ENCODE data around the gene IPO5. TPM values are rescaled to one million over a fixed set of nuclear protein-coding genes. Genes with fewer than 3 reads are reported as not detected.

Gene IPO5
- total RNA-seq = 100 to 1,000 TPM in 2 of 3 donors, 10 to 100 TPM in 1; 97.6 to 157 (median 137) TPM

DNA sequence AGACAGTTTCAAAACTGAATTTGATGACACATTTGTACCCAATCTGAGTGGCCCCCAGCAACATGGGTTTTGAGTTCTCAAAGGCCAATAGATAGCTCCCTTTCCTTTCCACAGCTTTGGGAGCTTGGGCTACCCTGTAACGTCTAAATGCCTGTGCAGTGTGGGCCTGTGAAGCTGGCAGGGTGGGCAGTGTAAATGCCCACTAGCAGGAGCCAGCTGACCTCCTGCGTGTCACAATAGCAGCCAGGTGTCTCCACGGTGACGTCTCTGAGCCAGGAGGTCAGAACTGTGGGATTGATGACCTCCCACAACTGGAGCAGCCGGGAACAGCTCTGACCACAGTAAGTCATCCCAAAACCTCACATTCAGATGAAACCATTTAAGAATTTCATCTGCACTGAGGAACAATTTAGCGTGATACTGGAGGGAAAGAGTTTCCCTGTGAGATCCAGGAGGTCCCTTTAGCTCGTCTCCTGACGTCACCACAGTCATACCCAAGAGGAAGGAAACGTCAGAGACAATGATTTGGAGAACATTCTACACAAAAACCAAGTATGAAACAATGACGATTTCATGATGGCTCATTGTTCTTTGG is at the start of gene IPO5:
Gene IPO5 (plus strand): TSS at position 300 of the 595 bp plus-strand sequence. CDS start 23,022 bp downstream, outside the sequence.
- no peak for DNase-seq (ENCODE audit: low spot score in 2 of 2)
- Histone ChIP-seq H3K4me3 (no peak within 1 kb of the TSS), H3K4me1 (no peaks in the 10 kb centered on the region), H3K27me3 (no peaks in the 10 kb centered on the region), H3K9me3 (no peaks in the 10 kb centered on the region), H3K27ac (no peak within 1 kb of the TSS), H3K36me3 (no peaks in the 10 kb centered on the region)
- TF ChIP-seq CTCF (IDR thresholded peaks at IDR 0.05) (no peak), POLR2AphosphoS5 (IDR thresholded peaks at IDR 0.05) (no peak), POLR2A (IDR thresholded peaks at IDR 0.05) (no peak)
- intact Hi-C loops (cut with DNase I; ENCODE audit: low total_unique reads) = no loop called here

DNA sequence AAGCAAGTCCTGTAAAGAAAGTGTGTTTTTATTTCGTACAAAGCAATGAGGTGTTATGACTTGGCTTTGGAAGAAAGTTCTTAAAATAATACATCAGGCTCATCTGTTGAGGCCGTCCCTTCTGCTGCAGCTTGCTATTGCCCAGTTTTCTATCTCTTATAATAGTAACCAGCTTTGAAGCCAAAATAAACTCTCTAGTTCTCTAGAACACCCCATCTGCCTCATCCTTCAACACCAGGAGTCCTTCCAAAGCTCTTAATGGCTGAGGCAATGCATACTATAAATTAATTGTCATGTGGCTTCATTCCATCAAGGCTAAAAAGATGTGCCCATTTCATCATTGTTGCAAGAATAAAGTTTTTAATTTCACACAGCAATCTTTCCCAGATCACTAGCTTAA is 49.4 kb upstream of the IPO5 start:
- Histone ChIP-seq H3K4me1 (no peaks in the 10 kb centered on the region), H3K9me3 (no peaks in the 10 kb centered on the region), H3K4me3 (no peak overlapping the region), H3K36me3 (no peaks in the 10 kb centered on the region), H3K27ac (no peak overlapping the region), H3K27me3 (no peaks in the 10 kb centered on the region)
- intact Hi-C loops (cut with DNase I; ENCODE audit: low total_unique reads) = no loop called here
- DNase-seq (ENCODE audit: low spot score in 2 of 2) = no peak
- TF ChIP-seq POLR2A (IDR thresholded peaks at IDR 0.05) = no peak
- no peak for TF ChIP-seq CTCF (IDR thresholded peaks at IDR 0.05)
- TF ChIP-seq POLR2AphosphoS5 (IDR thresholded peaks at IDR 0.05) = no peak

DNA sequence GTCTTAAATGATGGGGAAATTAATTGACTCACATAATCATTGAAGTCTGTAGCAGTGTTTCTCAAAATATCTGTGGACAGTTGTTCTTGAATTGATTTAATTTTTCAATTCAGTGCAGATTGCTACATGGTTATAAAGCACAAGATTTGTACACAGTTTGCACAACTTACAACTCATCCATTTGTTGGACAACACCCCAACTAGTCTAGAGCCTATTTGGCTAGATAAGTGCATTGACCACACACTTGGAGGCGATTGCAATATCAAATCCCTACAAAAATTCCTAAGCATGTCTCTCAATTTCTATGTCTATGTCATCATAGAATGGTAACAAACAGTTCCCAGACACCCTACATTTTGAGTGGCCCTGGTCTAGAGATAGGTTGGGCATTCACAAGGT is 48.0 kb upstream of the IPO5 start:
- DNase-seq (ENCODE audit: low spot score in 2 of 2) = no peak
- Histone ChIP-seq H3K9me3 (no peaks in the 10 kb centered on the region), H3K27me3 (no peaks in the 10 kb centered on the region), H3K4me3 (no peak overlapping the region), H3K36me3 (no peaks in the 10 kb centered on the region), H3K27ac (no peak overlapping the region), H3K4me1 (no peaks in the 10 kb centered on the region)
- TF ChIP-seq CTCF (IDR thresholded peaks at IDR 0.05) (no peak), POLR2AphosphoS5 (IDR thresholded peaks at IDR 0.05) (no peak), POLR2A (IDR thresholded peaks at IDR 0.05) (no peak)
- intact Hi-C loops (cut with DNase I; ENCODE audit: low total_unique reads) = no loop called here

DNA sequence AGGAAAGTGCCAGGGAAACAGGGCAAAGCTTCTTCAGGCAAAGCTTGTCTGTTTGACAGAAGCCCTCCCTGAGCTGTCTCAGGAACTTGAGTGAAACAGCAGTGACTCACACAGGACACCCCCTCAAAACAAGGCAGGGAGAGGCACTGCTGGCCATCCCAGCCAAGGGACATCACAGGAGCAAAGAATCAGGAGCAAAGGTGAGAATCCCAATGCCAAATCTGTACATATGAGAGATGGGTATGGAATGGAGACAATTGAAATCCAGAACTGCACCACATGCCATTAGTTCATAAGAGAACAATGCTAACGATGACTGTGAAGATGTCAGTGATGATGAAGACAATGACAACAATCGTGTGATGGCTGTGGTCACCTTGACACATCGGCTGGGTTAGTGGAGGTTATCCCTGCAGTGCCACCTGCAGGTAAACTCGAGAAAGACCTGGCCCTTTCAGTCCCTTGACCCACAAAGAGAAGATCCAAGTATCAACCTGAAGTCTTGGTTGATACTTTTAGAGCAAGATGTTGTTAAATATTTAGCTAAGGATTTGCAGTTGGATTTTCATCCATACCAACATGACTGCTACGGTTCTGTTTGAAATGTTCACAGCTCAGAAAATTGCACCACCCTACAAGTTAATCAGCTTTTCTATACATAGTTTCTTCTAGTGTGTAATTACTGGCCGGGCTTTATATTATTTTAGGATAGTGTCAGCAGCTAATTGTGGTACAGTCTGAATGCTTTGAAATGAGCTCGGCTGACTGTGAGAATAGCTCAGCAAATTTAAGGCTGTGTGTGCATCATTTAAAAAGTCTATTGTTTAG is 42.0 kb upstream of the IPO5 start:
- H3K9me3 ChIP-seq = peaks cover 0 to 4% of the 10 kb centered on the region in 2 donors
- no peaks in the 10 kb centered on the region for H3K27me3 ChIP-seq
- H3K27ac ChIP-seq = no peak overlapping the region
- H3K36me3 ChIP-seq = no peaks in the 10 kb centered on the region
- H3K4me1 ChIP-seq = no peaks in the 10 kb centered on the region
- DNase-seq (ENCODE audit: low spot score in 2 of 2) = no peak
- intact Hi-C loops (cut with DNase I; ENCODE audit: low total_unique reads) = no loop called here
- TF ChIP-seq POLR2AphosphoS5 (IDR thresholded peaks at IDR 0.05) (no peak), POLR2A (IDR thresholded peaks at IDR 0.05) (no peak), CTCF (IDR thresholded peaks at IDR 0.05) (no peak)
- no peak overlapping the region for H3K4me3 ChIP-seq

GRCh38 chr13:97912139-97912535 is 41.3 kb upstream of the IPO5 start:
- no peaks in the 10 kb centered on the region for H3K27me3 ChIP-seq
- intact Hi-C loops (cut with DNase I; ENCODE audit: low total_unique reads) = no loop called here
- no peaks in the 10 kb centered on the region for H3K4me1 ChIP-seq
- H3K27ac ChIP-seq = no peak overlapping the region
- DNase-seq (ENCODE audit: low spot score in 2 of 2) = no peak
- H3K36me3 ChIP-seq = no peaks in the 10 kb centered on the region
- H3K4me3 ChIP-seq = no peak overlapping the region
- peaks cover 0 to 4% of the 10 kb centered on the region in 2 donors for H3K9me3 ChIP-seq
- no peak for TF ChIP-seq CTCF (IDR thresholded peaks at IDR 0.05)
- no peak for TF ChIP-seq POLR2A (IDR thresholded peaks at IDR 0.05)
- TF ChIP-seq POLR2AphosphoS5 (IDR thresholded peaks at IDR 0.05) = no peak

Data from breast epithelium (tissue), 4 donors.